Midbrain (tissue), 1 donor: ENCODE measurements around the gene TGIF2.

ENCODE experiments used
- DNase-seq: peaks from one replicate; lab custom pipeline; 2025; lab: John Stamatoyannopoulos, UW

Gene TGIF2

GRCh38 chr20:36573103-36573797 lies at the start of gene TGIF2:
Gene TGIF2 (plus strand): TSS chr20:36573597. CDS start chr20:36578775, 5,178 bp downstream.
- peak; percentile 33 for DNase-seq

- DNase-seq: no peak
Observed at GRCh38 chr20:36525620-36526365, 47.6 kb upstream of the TGIF2 start.

- no peak for DNase-seq
Observed at GRCh38 chr20:36526521-36527011, 46.8 kb upstream of the TGIF2 start.

- no peak for DNase-seq
Observed at GRCh38 chr20:36527331-36528125, 45.9 kb upstream of the TGIF2 start.

- DNase-seq: no peak
Observed at GRCh38 chr20:36528176-36528874, 45.1 kb upstream of the TGIF2 start.

GRCh38 chr20:36528875-36529417 lies 44.5 kb upstream of the TGIF2 start:
- no peak for DNase-seq

GRCh38 chr20:36532388-36532787 lies 41.0 kb upstream of the TGIF2 start:
- DNase-seq: no peak

GRCh38 chr20:36532822-36533221 lies 40.6 kb upstream of the TGIF2 start:
- no peak for DNase-seq

- no peak for DNase-seq
Observed at GRCh38 chr20:36538026-36538722, 35.2 kb upstream of the TGIF2 start.

GRCh38 chr20:36540551-36541211 lies 32.7 kb upstream of the TGIF2 start:
- DNase-seq: no peak

GRCh38 chr20:36541227-36541767 lies 32.1 kb upstream of the TGIF2 start, which contains the start of gene MYL9:
Gene MYL9 (plus strand): TSS chr20:36541519. CDS start chr20:36544885, 3,366 bp downstream.
- DNase-seq: no peak

- no peak for DNase-seq
Observed at GRCh38 chr20:36541768-36542488, 31.5 kb upstream of the TGIF2 start.

- DNase-seq: no peak
Observed at GRCh38 chr20:36542516-36543183, 30.7 kb upstream of the TGIF2 start.

GRCh38 chr20:36543184-36544133 lies 29.9 kb upstream of the TGIF2 start:
- DNase-seq: no peak

GRCh38 chr20:36544134-36545018 lies 29.0 kb upstream of the TGIF2 start:
- DNase-seq: no peak

GRCh38 chr20:36546111-36546736 lies 27.2 kb upstream of the TGIF2 start:
- DNase-seq: no peak
